ENCODE results near the gene ATP10A. TPM values are rescaled to one million over a fixed set of nuclear protein-coding genes. Genes with fewer than 3 reads are reported as not detected.
A peak's percentile ranks its signal among the peaks of the same experiment; 100 is the strongest.

Gene ATP10A
- total RNA-seq, 4 donors from 2014 or later, result 1.6 to 8.2 (median 3.7) TPM

DNA sequence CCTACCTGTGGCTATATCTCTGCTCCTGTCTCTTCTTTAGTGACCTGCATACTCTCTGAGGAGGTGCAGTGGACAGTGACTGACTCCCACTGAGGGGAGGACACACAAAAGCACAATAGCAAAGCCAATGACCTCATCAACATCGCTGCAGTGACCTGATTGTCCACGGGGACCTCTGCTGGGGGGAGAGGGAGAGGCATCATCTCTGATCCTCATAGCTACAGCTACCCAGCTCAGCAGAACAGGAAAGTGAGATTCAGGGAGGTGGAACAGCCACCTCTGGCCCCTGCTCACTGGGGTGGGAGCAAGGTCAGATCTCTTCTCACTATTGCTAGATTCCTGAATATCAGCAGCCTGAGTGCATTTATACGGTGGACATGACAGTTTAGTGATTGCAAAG is 179.2 kb downstream of the ATP10A start:
- intact Hi-C loops (cut with DNase I; ENCODE audit: low total_unique reads), result no loop called here
- WGBS, 2 donors, result 85 to 90% methylated on average over 3 of the region's 3 CpGs
- TF ChIP-seq CTCF (IDR thresholded peaks at IDR 0.05) (no peak), POLR2A (IDR thresholded peaks at IDR 0.05) (no peak)
- DNase-seq (ENCODE audit: low spot score in 2 of 2), result no peak
- no peak overlapping the region for H3K4me3 ChIP-seq (ENCODE audit: low read depth, poor library complexity, severe bottlenecking)

DNA sequence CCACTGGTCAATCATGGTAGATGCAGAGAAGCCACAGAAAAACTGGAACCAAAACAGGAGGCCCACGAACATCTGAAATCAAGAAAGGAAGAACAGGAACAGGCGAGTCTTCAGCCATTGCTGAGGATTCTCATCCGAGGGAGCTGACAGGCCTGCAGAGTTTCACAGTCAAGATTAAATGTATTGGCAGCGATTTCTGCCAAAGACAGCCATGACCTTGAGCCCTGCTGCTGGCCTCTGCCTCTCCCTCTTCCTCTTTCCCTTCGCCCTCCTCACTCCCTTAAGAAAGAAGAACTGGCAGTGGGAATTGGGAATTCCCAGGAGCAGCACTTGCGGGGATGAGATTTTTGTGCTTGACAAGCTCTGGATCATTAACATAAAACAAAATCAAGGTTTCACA is 179.7 kb downstream of the ATP10A start:
- WGBS, 2 donors, result 75 to 78% methylated on average over 6 of the region's 6 CpGs
- TF ChIP-seq POLR2A (IDR thresholded peaks at IDR 0.05), result no peak
- TF ChIP-seq CTCF (IDR thresholded peaks at IDR 0.05), result no peak
- no peak overlapping the region for H3K4me3 ChIP-seq (ENCODE audit: low read depth, poor library complexity, severe bottlenecking)
- no peak for DNase-seq (ENCODE audit: low spot score in 2 of 2)
- intact Hi-C loops (cut with DNase I; ENCODE audit: low total_unique reads), result no loop called here

DNA sequence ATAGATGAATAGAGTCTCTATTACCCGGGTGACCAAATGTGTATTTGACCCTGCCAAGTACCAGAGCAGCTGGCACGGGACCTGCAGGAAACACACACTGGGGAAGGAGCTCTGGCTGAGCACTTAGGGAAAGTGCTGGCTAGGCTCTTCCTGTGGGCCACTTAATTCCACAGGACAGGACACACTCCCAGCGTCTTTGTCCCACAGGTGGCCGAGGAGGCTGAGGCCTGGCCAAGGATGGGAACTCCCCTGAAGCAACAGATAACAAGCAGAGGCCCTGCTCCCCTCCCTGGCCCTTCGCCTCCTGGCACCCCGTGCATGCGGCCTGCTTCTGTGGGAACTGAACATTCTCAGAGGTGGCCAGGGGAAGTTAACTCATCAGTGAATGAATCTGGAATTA is 180.8 kb downstream of the ATP10A start:
- no peak for DNase-seq (ENCODE audit: low spot score in 2 of 2)
- no peak for TF ChIP-seq CTCF (IDR thresholded peaks at IDR 0.05)
- 52 to 57% methylated on average over 7 of the region's 7 CpGs for WGBS, 2 donors
- intact Hi-C loops (cut with DNase I; ENCODE audit: low total_unique reads), result no loop called here
- no peak overlapping the region for H3K4me3 ChIP-seq (ENCODE audit: low read depth, poor library complexity, severe bottlenecking)

GRCh38 chr15:25680686-25681025 is 182.5 kb downstream of the ATP10A start:
- WGBS, 2 donors, result 93 to 98% methylated on average over 7 to 9 of the region's 9 CpGs
- TF ChIP-seq POLR2A (IDR thresholded peaks at IDR 0.05) (no peak), CTCF (IDR thresholded peaks at IDR 0.05) (no peak)
- no peak for DNase-seq (ENCODE audit: low spot score in 2 of 2)
- no peak overlapping the region for H3K4me3 ChIP-seq (ENCODE audit: low read depth, poor library complexity, severe bottlenecking)
- intact Hi-C loops (cut with DNase I; ENCODE audit: low total_unique reads), result no loop called here

DNA sequence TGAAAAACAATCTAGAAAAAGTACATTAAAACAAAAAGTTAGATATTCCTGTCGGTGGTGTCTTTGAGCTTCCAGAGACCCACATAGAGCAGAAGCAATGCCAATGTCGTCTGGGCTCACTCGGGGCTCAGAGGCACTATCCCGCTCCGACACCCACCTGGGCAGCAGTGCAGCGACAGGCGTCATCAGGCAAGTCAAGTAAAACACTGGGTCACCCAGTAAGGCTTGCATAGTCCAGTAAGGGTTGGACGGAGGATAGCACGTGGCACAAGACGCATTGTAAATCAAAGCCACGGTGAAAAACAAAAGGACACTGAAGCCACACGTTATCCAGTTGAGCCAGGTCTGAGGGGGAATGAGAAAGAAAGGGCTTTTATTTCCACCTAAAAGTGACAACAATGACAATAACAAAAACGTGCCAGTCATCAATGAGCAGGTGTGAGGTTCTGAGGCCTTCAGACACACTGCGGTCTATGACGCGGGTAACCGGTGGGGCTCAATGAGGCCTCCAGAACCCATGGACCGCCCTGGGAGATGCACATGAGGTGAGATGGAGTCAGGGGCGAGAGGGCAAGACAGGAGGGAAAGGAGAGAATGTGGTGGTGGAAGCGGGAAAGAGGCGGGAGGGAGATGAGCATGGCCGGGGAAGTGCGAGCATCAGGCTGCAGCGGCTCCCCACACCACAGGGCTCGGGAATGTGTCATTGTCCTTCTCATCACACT is 183.0 kb downstream of the ATP10A start:
- DNase-seq (ENCODE audit: low spot score in 2 of 2), result peak in 1 of 2 donors; percentile 54
- no peak for TF ChIP-seq POLR2A (IDR thresholded peaks at IDR 0.05)
- no peak for TF ChIP-seq CTCF (IDR thresholded peaks at IDR 0.05)
- intact Hi-C loops (cut with DNase I; ENCODE audit: low total_unique reads), result no loop called here
- WGBS, 2 donors, result 90 to 93% methylated on average over 25 of the region's 25 CpGs
- no peak overlapping the region for H3K4me3 ChIP-seq (ENCODE audit: low read depth, poor library complexity, severe bottlenecking)

DNA sequence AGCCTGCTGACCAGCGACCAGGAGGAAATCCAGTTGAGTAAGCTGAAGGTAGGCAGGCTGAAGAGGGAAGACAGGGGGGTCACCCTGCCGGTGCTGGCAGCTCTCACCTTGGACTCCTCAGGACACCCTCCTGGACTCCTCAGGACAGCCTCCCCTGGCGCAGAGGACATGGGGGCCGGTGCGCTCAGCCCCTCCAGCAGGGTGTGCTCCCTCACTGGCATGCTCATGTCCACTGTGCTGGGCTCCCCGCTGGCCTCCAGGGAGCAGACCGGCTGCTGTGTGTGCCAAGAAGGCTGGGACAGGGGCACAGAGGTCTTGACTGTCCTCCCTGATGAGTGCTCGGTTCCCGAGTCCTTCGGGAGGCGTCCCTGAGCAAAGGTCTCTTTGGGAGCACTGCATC is 183.6 kb downstream of the ATP10A start:
- no peak for TF ChIP-seq CTCF (IDR thresholded peaks at IDR 0.05)
- no peak for TF ChIP-seq POLR2A (IDR thresholded peaks at IDR 0.05)
- WGBS, 2 donors, result 88 to 90% methylated on average over 10 to 11 of the region's 11 CpGs
- intact Hi-C loops (cut with DNase I; ENCODE audit: low total_unique reads), result no loop called here
- no peak overlapping the region for H3K4me3 ChIP-seq (ENCODE audit: low read depth, poor library complexity, severe bottlenecking)
- peak in 1 of 2 donors; percentile 48 for DNase-seq (ENCODE audit: low spot score in 2 of 2)
